K562 (cell line): ENCODE results near the gene ST3GAL3. TPM values are rescaled to one million over a fixed set of nuclear protein-coding genes. Genes with fewer than 3 reads are reported as not detected.

ENCODE experiments used
- ATAC-seq: fragments of 200-7000 bp; cut with Tn5 transposase; 3 replicates; pipeline ENCODE4 v1.9.1; 2020; ENCODE audit warnings: moderate library complexity
- BruUV-seq: library from RNA; stranded (reverse); fragments of 400-500 nt; replicated peaks from 2 replicates; lab custom pipeline; 2021; lab: Mats Ljungman, UMichigan
- CTCF ChIA-PET: fragments of 300-600 bp; formaldehyde crosslinking; extraction: SDS; loops from one replicate; lab custom pipeline; 2021; ENCODE audit warnings: low intra/inter-chr PET ratio; lab: Yijun Ruan, JAX
- POLR2A ChIA-PET: fragments of 300-600, 350-650 bp; sonication (Branson Sonifier 250); formaldehyde crosslinking; extraction: SDS; loops from one replicate; lab custom pipeline; 2021; ENCODE audit warnings: antibody characterized with exemption, inconsistent platforms; lab: Yijun Ruan, JAX
- DNase-seq, 4 experiments: peaks; one replicate each; pipeline versions ENCODE4 v3.0.0 to v3.0.0-alpha.2; 2011 to 2018; ENCODE audit warnings: low spot score in 3 of 4, mixed read lengths in 3 of 4; ENCODE audit errors: extremely low read depth in 1 of 4
- FAIRE-seq: peaks from 2 replicates; lab custom pipeline; 2011; peaks lifted over from hg19 to GRCh38; lab: Jason Lieb, UNC
- H2AFZ ChIP-seq: 2 replicates; pipeline ENCODE4 v1.6.0; 2011; ENCODE audit warnings: low read depth, low read length, control low read depth, inconsistent platforms
- H3K27ac ChIP-seq: fragments of 200-600 bp; 3 replicates; pipeline ENCODE4 v1.8.0; 2011; ENCODE audit warnings: low read depth, mild to moderate bottlenecking, control low read depth, inconsistent platforms, low read length, moderate library complexity, mixed read lengths; ENCODE audit errors: extremely low read depth
- H3K27me3 ChIP-seq, 2 experiments: fragments of 300-600 bp in 1 of 2; 2 replicates in 1 of 2; 3 replicates in 1 of 2; pipeline versions ENCODE4 v1.6.0 to v1.8.0; 2011; ENCODE audit warnings: inconsistent platforms in 2 of 2, low read length in 2 of 2, mild to moderate bottlenecking in 1 of 2, mixed read lengths in 1 of 2, moderate library complexity in 1 of 2; ENCODE audit not compliant: control insufficient read depth in 2 of 2, insufficient read depth in 2 of 2
- H3K36me3 ChIP-seq: fragments of 300-600 bp; 3 replicates; pipeline ENCODE4 v1.8.0; 2011; ENCODE audit warnings: mild to moderate bottlenecking, low read length, inconsistent platforms; ENCODE audit not compliant: control insufficient read depth, insufficient read depth
- H3K4me1 ChIP-seq, 2 experiments: fragments of 200-600 bp in 1 of 2; replicated peaks in 1 of 2; 2 replicates in 1 of 2; 3 replicates in 1 of 2; pipeline versions ENCODE4 v1.5.1 to v1.8.0; 2011; ENCODE audit warnings: inconsistent platforms in 2 of 2, low read length in 2 of 2, mild to moderate bottlenecking in 1 of 2, mixed read lengths in 1 of 2, moderate library complexity in 1 of 2; ENCODE audit not compliant: control insufficient read depth in 2 of 2, insufficient read depth in 2 of 2
- H3K4me2 ChIP-seq: 2 replicates; pipeline ENCODE4 v1.6.1; 2011; ENCODE audit warnings: low read length, control low read depth, inconsistent platforms, mixed read lengths; ENCODE audit not compliant: insufficient read depth
- H3K4me3 ChIP-seq: fragments of 200-600 bp; sonication (generic), shearing (Covaris generic); 2 replicates; pipeline ENCODE4 v1.5.1; 2016; ENCODE audit warnings: control low read depth, inconsistent platforms
- H3K79me2 ChIP-seq: fragments of 200-600 bp; 3 replicates; pipeline ENCODE4 v1.8.0; 2011; ENCODE audit warnings: low read length, inconsistent platforms; ENCODE audit not compliant: control insufficient read depth, insufficient read depth
- H3K9ac ChIP-seq, 2 experiments: 2 replicates each; pipeline versions ENCODE4 v1.6.0 to v1.6.1; 2011; ENCODE audit warnings: low read depth in 2 of 2, low read length in 2 of 2, control low read depth in 1 of 2, inconsistent platforms in 1 of 2, mild to moderate bottlenecking in 1 of 2, mixed read lengths in 1 of 2; ENCODE audit not compliant: insufficient read depth in 1 of 2
- H3K9me1 ChIP-seq: one replicate; pipeline ENCODE4 v1.6.0; 2011; ENCODE audit warnings: inconsistent platforms, mild to moderate bottlenecking, low read length, moderate library complexity; ENCODE audit not compliant: control insufficient read depth, insufficient read depth
- H3K9me3 ChIP-seq: replicated peaks from 2 replicates; pipeline ENCODE4 v1.5.1; 2011; ENCODE audit warnings: low read depth, low read length, inconsistent platforms; ENCODE audit not compliant: control insufficient read depth, insufficient read depth
- H4K20me1 ChIP-seq: replicated peaks from 2 replicates; pipeline ENCODE4 v1.6.1; 2011; ENCODE audit warnings: low read length, inconsistent platforms, mixed read lengths; ENCODE audit not compliant: control insufficient read depth, insufficient read depth
- ADNP ChIP-seq: fragments of 200-800 bp; sonication (Bioruptor generic); IDR thresholded peaks from 2 replicates; pipeline ENCODE4 v1.6.1; 2016; ENCODE audit warnings: missing genetic modification characterization, missing compliant biosample characterization
- BDP1 ChIP-seq: IDR thresholded peaks from 3 replicates; pipeline ENCODE4 v1.6.1; 2011; ENCODE audit not compliant: insufficient read length, insufficient read depth
- BRCA1 ChIP-seq, 2 experiments: fragments of 450-650 bp in 1 of 2; sonication (generic) in 1 of 2; formaldehyde crosslinking in 1 of 2; IDR thresholded peaks; 2 replicates each; pipeline versions ENCODE4 v1.5.0 to v1.6.1; 2017 to 2020; ENCODE audit warnings: mild to moderate bottlenecking in 1 of 2, missing genetic modification reagents in 1 of 2
- EWSR1 ChIP-seq: fragments of 450-650 bp; IDR thresholded peaks from 2 replicates; pipeline ENCODE4 v1.6.1; 2018; ENCODE audit warnings: borderline replicate concordance, mild to moderate bottlenecking, low read depth, moderate library complexity; ENCODE audit not compliant: partially characterized antibody
- GMEB1 ChIP-seq: fragments of 250-450 bp; sonication (Bioruptor Pico); IDR thresholded peaks from 2 replicates; pipeline ENCODE4 v1.4.0; 2020; ENCODE audit warnings: mild to moderate bottlenecking
- GTF2B ChIP-seq: IDR thresholded peaks from 2 replicates; pipeline ENCODE4 v1.6.1; 2011; ENCODE audit not compliant: insufficient read length; ENCODE audit errors: extremely low read depth
- MYNN ChIP-seq, 2 experiments: sonication (generic); formaldehyde crosslinking in 1 of 2; IDR thresholded peaks; 2 replicates each; pipeline versions ENCODE4 v1.5.0 to v1.6.1; 2016 to 2020; ENCODE audit warnings: antibody characterized with exemption in 1 of 2, missing genetic modification reagents in 1 of 2
- NFE2 ChIP-seq: IDR thresholded peaks from 2 replicates; pipeline ENCODE4 v1.6.1; 2014; ENCODE audit warnings: antibody characterized with exemption, low read depth
- RBFOX2 ChIP-seq: fragments of 200-400 bp; formaldehyde crosslinking; IDR thresholded peaks from 2 replicates; pipeline ENCODE4 v1.6.1; 2017; ENCODE audit warnings: low read depth, mild to moderate bottlenecking, low read length, moderate library complexity
- RBM25 ChIP-seq: fragments of 200-400 bp; formaldehyde crosslinking; IDR thresholded peaks from 2 replicates; pipeline ENCODE4 v1.6.1; 2018; ENCODE audit warnings: low read length, low read depth, moderate library complexity; ENCODE audit not compliant: severe bottlenecking
- TEAD2 ChIP-seq: fragments of 450-650 bp; IDR thresholded peaks from 2 replicates; pipeline ENCODE4 v1.6.1; 2016; ENCODE audit warnings: missing genetic modification characterization, control low read depth, missing compliant biosample characterization
- ZNF609 ChIP-seq: sonication (generic); formaldehyde crosslinking; IDR thresholded peaks from 2 replicates; pipeline ENCODE4 v1.8.1; 2023; ENCODE audit warnings: missing genetic modification reagents, mild to moderate bottlenecking, borderline replicate concordance
- WGBS: fragments of 100-300 bp; shearing (Covaris generic); methylation state at CpG from one replicate; pipeline ENCODE4 v1.1.6; 2016; ENCODE audit warnings: low coverage, mixed read lengths; ENCODE audit not compliant: insufficient coverage; ENCODE audit errors: missing lambda C conversion rate; 5-methylcytosine and 5-hydroxymethylcytosine counted together
- in situ Hi-C: fragments of 300-500 bp; cut with MboI; formaldehyde crosslinking; loops from 4 replicates; pipeline ENCODE4 v1.15.0; 2018; ENCODE audit warnings: inconsistent platforms, mixed read lengths
- intact Hi-C: fragments of 100-400 bp; cut with micrococcal nuclease; formaldehyde crosslinking; loops from 2 replicates; pipeline ENCODE4 v1.14.2; 2022
- polyA plus RNA-seq, 8 experiments: library from polyadenylated mRNA; depleted of rRNA in 4 of 8; stranded (reverse) in 5 of 8; unstranded in 3 of 8; fragments of >200 nt; fragmentation: Nextera tagmentation in 2 of 8; fragmentation: Illumina TruSeq in 1 of 8; extraction: Ambion mirVana in 2 of 8; extraction: Trizol in 1 of 8; gene quantifications; 2 replicates each; pipeline versions ENCODE4 v1.2.1 to v1.2.3, GENCODE V29; 2011 to 2014; ENCODE audit warnings: inconsistent platforms in 1 of 8, missing spikeins in 1 of 8
- total RNA-seq, 7 experiments: library from RNA; depleted of rRNA in 6 of 7; stranded (reverse); fragments of >200 nt in 6 of 7; fragmentation: Illumina TruSeq in 2 of 7; extraction: Trizol in 2 of 7; gene quantifications; 2 replicates each; pipeline versions ENCODE4 v1.2.1 to v1.2.3, GENCODE V29; 2011 to 2021; ENCODE audit warnings: low replicate concordance in 1 of 7

Gene ST3GAL3
- total and polyA plus RNA-seq, 9 of the 15 experiments (the other 6 are each of a cell fraction or from before 2014, with no cell fraction given): 1.2 to 18.9 (median 11.0) TPM

GRCh38 chr1:43971336-43971980, 264.1 kb downstream of the ST3GAL3 start:
- ChIA-PET CTCF (interaction anchor here (0.5 kb wide), 1 partner anchor 127 kb away, joined by 3 read pairs; no protein-coding TSS in a partner anchor), POLR2A (interaction anchor here (0.6 to 1.4 kb wide), 7 partner anchors 9 to 560 kb away, joined by 3 to 7 read pairs (median 4); no protein-coding TSS in a partner anchor)
- Histone ChIP-seq H3K36me3 (peaks cover 44% of the 10 kb centered on the region), H3K9ac (peak overlapping the region in 1 of 2 experiments; percentile 99; a peak in 2 of 4 replicates), H3K9me3 (no peaks in the 10 kb centered on the region), H3K4me1 (peaks cover 20 to 44% of the 10 kb centered on the region in 2 experiments), H3K4me2 (peak overlapping the region; percentile 98; the same call in 1 of the 2 replicates), H3K27me3 (no peaks in the 10 kb centered on the region), H2AFZ (no peak overlapping the region), H4K20me1 (peaks cover 11% of the 10 kb centered on the region; the same call in 1 of the 2 replicates), H3K9me1 (peaks cover 7% of the 10 kb centered on the region), H3K79me2 (peaks cover 34% of the 10 kb centered on the region), H3K27ac (no peak overlapping the region), H3K4me3 (peak overlapping the region; percentile 100)
- in situ Hi-C loops: no loop called here
- TF ChIP-seq ZNF609 (CRISPR knock-in tag) (no peak), ADNP (tag) (no peak), MYNN (IDR thresholded peaks at IDR 0.05) (no peak), MYNN (CRISPR knock-in tag; IDR thresholded peaks at IDR 0.05) (no peak), RBM25 (no peak), BRCA1 (IDR thresholded peaks at IDR 0.05) (no peak), BRCA1 (CRISPR knock-in tag; IDR thresholded peaks at IDR 0.05) (0 out of 2 replicates have a peak, but pooled peaks have one; percentile 34), NFE2 (no peak), EWSR1 (no peak), TEAD2 (tag) (no peak), BDP1 (no peak), RBFOX2 (0 out of 2 replicates have a peak, but pooled peaks have one; percentile 27), GMEB1 (CRISPR knock-in tag) (no peak), GTF2B (no peak)
- no TSS peak for BruUV-seq
- intact Hi-C loops: no loop called here
- FAIRE-seq (no peak), DNase-seq (no peak), ATAC-seq (no peak)
- WGBS: 97% methylated on average over 17 of the region's 17 CpGs
